Kidney (tissue), 14 donors: ENCODE data around the gene ASCL5. TPM values are rescaled to one million over a fixed set of nuclear protein-coding genes. Genes with fewer than 3 reads are reported as not detected.

ENCODE experiments used
- DNase-seq, 5 donors: peaks; one replicate each; pipeline ENCODE4 v3.0.0-alpha.2; 2013 to 2020
- FAIRE-seq: peaks from 2 replicates; lab custom pipeline; 2012; peaks lifted over from hg19 to GRCh38; lab: Jason Lieb, UNC
- H3K27ac ChIP-seq, 2 donors: one replicate each; pipeline ENCODE4 v1.7.0; 2013; ENCODE audit warnings: low read depth in 2 of 2, low read length in 2 of 2, inconsistent platforms in 1 of 2
- H3K27me3 ChIP-seq: one replicate; pipeline ENCODE4 v1.7.1; 2013; ENCODE audit warnings: low read length, inconsistent platforms; ENCODE audit not compliant: control insufficient read depth, insufficient read depth
- H3K36me3 ChIP-seq, 3 donors: one replicate each; pipeline versions ENCODE4 v1.7.0 to v1.7.1; 2013; ENCODE audit warnings: low read length in 3 of 3, control low read depth in 1 of 3, inconsistent platforms in 1 of 3; ENCODE audit not compliant: insufficient read depth in 3 of 3, control insufficient read depth in 2 of 3
- H3K4me1 ChIP-seq, 3 donors: one replicate each; pipeline versions ENCODE4 v1.7.0 to v1.7.1; 2013; ENCODE audit warnings: low read length in 3 of 3, inconsistent platforms in 1 of 3, low read depth in 1 of 3; ENCODE audit not compliant: control insufficient read depth in 2 of 3, insufficient read depth in 2 of 3
- H3K4me3 ChIP-seq, 3 donors: one replicate each; pipeline versions ENCODE4 v1.7.0 to v1.8.1; 2013; ENCODE audit warnings: low read length in 3 of 3, control low read depth in 1 of 3, inconsistent platforms in 1 of 3
- H3K9ac ChIP-seq, 3 donors: one replicate each; pipeline versions ENCODE4 v1.7.0 to v1.7.1; 2013; ENCODE audit warnings: low read length in 3 of 3, control low read depth in 1 of 3, inconsistent platforms in 1 of 3
- H3K9me3 ChIP-seq, 3 donors: one replicate each; pipeline versions ENCODE4 v1.7.0 to v1.7.1; 2013; ENCODE audit warnings: low read length in 3 of 3, control low read depth in 1 of 3, inconsistent platforms in 1 of 3; ENCODE audit not compliant: control insufficient read depth in 2 of 3, insufficient read depth in 1 of 3
- intact Hi-C: fragments of 100-400 bp; cut with DNase I; formaldehyde crosslinking; loops from one replicate; pipeline ENCODE4 v1.11.1; 2022
- polyA plus RNA-seq: library from polyadenylated mRNA; stranded (reverse); fragments of 350-450 nt; fragmentation: Illumina TruSeq; extraction: RNeasy Lipid Tissue Mini Kit (QIAGEN cat#74804); gene quantifications from one replicate; pipeline ENCODE4 v1.2.3, GENCODE V29; 2014; ENCODE audit warnings: low read depth, low replicate concordance; ENCODE audit not compliant: insufficient read depth
- total RNA-seq: library from RNA; stranded (reverse); fragmentation: NEBNext Ultra II Directional; extraction: Animal tissue kit (Norgen Biotek cat#: 25700); gene quantifications from one replicate; pipeline ENCODE4 v1.2.1, GENCODE V29; 2021
- TF ChIP-seq, protein P1 (sequence below): IDR thresholded peaks from 3 replicates; pipeline ENCODE4 v1.5.1; 2012; ENCODE audit warnings: mild to moderate bottlenecking, moderate library complexity, borderline replicate concordance; ENCODE audit not compliant: insufficient read depth; ENCODE audit errors: extremely low read depth
- donor health status: control.
- donor health status: control.
- donor health status: control.
- donor health status: control.
- donor health status: control.
- donor health status: DM: yes; HTN: yes; CAD: no.
- donor health status: Normal renal cell carcinoma (clear cell type).

The ASCL5 gene
- total and polyA plus RNA-seq, 2 donors from 2014 or later: not detected

- H3K27me3 ChIP-seq: no peaks in the 10 kb centered on the region
- no peak overlapping the region for H3K4me3 ChIP-seq
- no peaks in the 10 kb centered on the region for H3K9me3 ChIP-seq
- no peaks in the 10 kb centered on the region for H3K4me1 ChIP-seq
- H3K27ac ChIP-seq: no peak overlapping the region
- FAIRE-seq (no peak), DNase-seq (peak in 1 of 5 donors; percentile 19)
- TF ChIP-seq, protein P1, sequence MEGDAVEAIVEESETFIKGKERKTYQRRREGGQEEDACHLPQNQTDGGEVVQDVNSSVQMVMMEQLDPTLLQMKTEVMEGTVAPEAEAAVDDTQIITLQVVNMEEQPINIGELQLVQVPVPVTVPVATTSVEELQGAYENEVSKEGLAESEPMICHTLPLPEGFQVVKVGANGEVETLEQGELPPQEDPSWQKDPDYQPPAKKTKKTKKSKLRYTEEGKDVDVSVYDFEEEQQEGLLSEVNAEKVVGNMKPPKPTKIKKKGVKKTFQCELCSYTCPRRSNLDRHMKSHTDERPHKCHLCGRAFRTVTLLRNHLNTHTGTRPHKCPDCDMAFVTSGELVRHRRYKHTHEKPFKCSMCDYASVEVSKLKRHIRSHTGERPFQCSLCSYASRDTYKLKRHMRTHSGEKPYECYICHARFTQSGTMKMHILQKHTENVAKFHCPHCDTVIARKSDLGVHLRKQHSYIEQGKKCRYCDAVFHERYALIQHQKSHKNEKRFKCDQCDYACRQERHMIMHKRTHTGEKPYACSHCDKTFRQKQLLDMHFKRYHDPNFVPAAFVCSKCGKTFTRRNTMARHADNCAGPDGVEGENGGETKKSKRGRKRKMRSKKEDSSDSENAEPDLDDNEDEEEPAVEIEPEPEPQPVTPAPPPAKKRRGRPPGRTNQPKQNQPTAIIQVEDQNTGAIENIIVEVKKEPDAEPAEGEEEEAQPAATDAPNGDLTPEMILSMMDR: no peak
- H3K36me3 ChIP-seq: peaks cover 7 to 37% (median 32%) of the 10 kb centered on the region in 3 donors
- H3K9ac ChIP-seq: no peak overlapping the region
- intact Hi-C loops: no loop called here
Measured at GRCh38 chr1:201147396-201148015, 20.5 kb upstream of the ASCL5 start.

GRCh38 chr1:201146626-201147390 lies 19.8 kb upstream of the ASCL5 start:
- DNase-seq (peak in 1 of 5 donors; percentile 68), FAIRE-seq (no peak)
- intact Hi-C loops: no loop called here
- TF ChIP-seq, protein P1: no peak
- Histone ChIP-seq H3K4me1 (no peaks in the 10 kb centered on the region), H3K9me3 (no peaks in the 10 kb centered on the region), H3K27me3 (no peaks in the 10 kb centered on the region), H3K27ac (no peak overlapping the region), H3K9ac (no peak overlapping the region), H3K4me3 (no peak overlapping the region), H3K36me3 (peaks cover 7 to 40% (median 39%) of the 10 kb centered on the region in 3 donors)

DNA sequence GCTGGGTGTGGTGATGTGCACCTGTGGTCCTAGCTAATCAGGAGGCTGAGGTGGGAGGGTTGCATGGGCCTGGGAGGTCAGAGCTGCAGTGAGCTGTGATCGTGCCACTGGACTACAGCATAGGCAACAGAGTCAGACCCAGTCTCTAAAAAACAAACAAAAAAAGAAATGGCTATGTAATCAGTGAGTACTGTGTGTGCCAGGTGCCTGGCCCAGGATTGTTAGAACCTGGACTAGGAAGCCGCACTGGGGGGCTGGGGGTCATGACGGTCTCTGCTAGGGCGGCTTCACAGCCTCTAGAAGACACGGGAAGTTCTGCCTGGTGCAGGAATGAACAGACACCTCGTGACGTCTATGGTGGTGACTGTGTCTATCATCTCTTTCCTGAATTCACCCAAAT lies 18.8 kb upstream of the ASCL5 start:
- H3K9me3 ChIP-seq: no peaks in the 10 kb centered on the region
- H3K9ac ChIP-seq: no peak overlapping the region
- TF ChIP-seq, protein P1: no peak
- FAIRE-seq (no peak), DNase-seq (peak in 1 of 5 donors; percentile 7)
- H3K4me1 ChIP-seq: no peaks in the 10 kb centered on the region
- no peaks in the 10 kb centered on the region for H3K27me3 ChIP-seq
- intact Hi-C loops: no loop called here
- H3K27ac ChIP-seq: no peak overlapping the region
- peaks cover 7 to 48% (median 41%) of the 10 kb centered on the region in 3 donors for H3K36me3 ChIP-seq
- no peak overlapping the region for H3K4me3 ChIP-seq
